Testis (tissue), 2 donors: ENCODE results near the gene ARV1.

Experiments used
- CTCF ChIP-seq, 3 experiments: fragments of 450-650 bp in 2 of 3; fragments of 200-600 bp in 1 of 3; sonication (generic) in 1 of 3; IDR thresholded peaks; one replicate each; pipeline ENCODE4 v1.5.1; 2016 to 2019; ENCODE audit warnings: antibody characterized with exemption in 3 of 3, mild to moderate bottlenecking in 2 of 3, moderate library complexity in 1 of 3
- POLR2A ChIP-seq: fragments of 450-650 bp; IDR thresholded peaks from one replicate; pipeline ENCODE4 v1.6.1; 2017; ENCODE audit warnings: antibody characterized with exemption, mild to moderate bottlenecking, moderate library complexity

- TF ChIP-seq CTCF (IDR thresholded peaks at IDR 0.05), result no peak
- no peak for TF ChIP-seq POLR2A
Observed at GRCh38 chr1:231020816-231021215, 41.9 kb downstream of the ARV1 start.
